GM12891 (cell line): Measurements from ENCODE around the gene ZNF14.

Experiments
- PAX5 ChIP-seq: IDR thresholded peaks from 2 replicates; pipeline ENCODE4 v1.6.1; 2011; ENCODE audit warnings: low read length, moderate library complexity, mild to moderate bottlenecking; ENCODE audit not compliant: insufficient read depth, severe bottlenecking
- POLR2A ChIP-seq: IDR thresholded peaks from 2 replicates; pipeline ENCODE4 v1.6.1; 2011; ENCODE audit warnings: low read depth, low read length, control low read depth
- POLR2AphosphoS5 ChIP-seq: IDR thresholded peaks from 2 replicates; pipeline ENCODE4 v1.6.1; 2011; ENCODE audit warnings: low read depth, low read length, control low read depth

DNA sequence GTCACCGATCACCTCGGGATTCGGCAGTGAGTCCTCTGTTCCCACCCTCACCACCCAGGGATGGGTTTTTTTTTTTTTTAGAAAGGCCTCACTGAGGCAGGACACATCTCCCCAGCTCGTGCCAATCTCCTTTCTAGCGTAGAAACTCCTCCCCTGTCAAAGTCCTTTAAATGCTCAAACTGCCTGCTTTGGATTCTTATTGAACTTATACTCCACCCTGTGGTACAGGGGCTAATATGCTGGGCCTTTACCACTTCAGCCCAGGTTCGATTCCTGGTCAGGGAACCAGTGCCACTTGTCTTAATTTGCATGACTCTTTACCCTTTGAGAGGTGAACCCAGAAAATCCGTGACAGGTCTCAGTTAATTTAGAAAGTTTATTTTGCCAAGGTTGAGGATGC, 8.3 kb upstream of the ZNF14 start:
- TF ChIP-seq PAX5 (no peak), POLR2A (no peak), POLR2AphosphoS5 (no peak)
